Activated T-helper 9 cell treated with anti-CD3 and anti-CD28 coated beads, Interleukin-2, amount 50 U/mL, for 16 hours (primary cell): Measurements from ENCODE around the gene TLCD3B.

Experiments
- DNase-seq: peaks from one replicate; pipeline ENCODE4 v3.0.0-alpha.2; 2020; ENCODE audit warnings: low read depth

TLCD3B gene

GRCh38 chr16:29988346-29989075 lies 42.6 kb downstream of the TLCD3B start:
- no peak for DNase-seq

- no peak for DNase-seq
These were observed 43.5 kb downstream of the TLCD3B start for GRCh38 chr16:29987371-29988085.

DNA sequence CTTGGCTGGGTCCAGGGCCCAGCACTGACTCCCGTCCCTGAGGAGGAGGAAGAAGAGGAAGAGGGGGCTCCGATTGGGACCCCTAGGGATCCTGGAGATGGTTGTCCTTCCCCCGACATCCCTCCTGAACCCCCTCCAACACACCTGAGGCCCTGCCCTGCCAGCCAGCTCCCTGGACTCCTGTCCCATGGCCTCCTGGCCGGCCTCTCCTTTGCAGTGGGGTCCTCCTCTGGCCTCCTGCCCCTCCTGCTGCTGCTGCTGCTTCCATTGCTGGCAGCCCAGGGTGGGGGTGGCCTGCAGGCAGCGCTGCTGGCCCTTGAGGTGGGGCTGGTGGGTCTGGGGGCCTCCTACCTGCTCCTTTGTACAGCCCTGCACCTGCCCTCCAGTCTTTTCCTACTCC lies 44.1 kb downstream of the TLCD3B start:
- no peak for DNase-seq

- no peak for DNase-seq
These were observed 44.8 kb downstream of the TLCD3B start for GRCh38 chr16:29986231-29986630.

- no peak for DNase-seq
These were observed 45.7 kb downstream of the TLCD3B start for GRCh38 chr16:29985271-29985811.

GRCh38 chr16:29984764-29985147 lies 46.3 kb downstream of the TLCD3B start:
- no peak for DNase-seq

- no peak for DNase-seq
These were observed 46.8 kb downstream of the TLCD3B start for GRCh38 chr16:29984137-29984763.

- no peak for DNase-seq
These were observed 47.5 kb downstream of the TLCD3B start for GRCh38 chr16:29983420-29984136.

GRCh38 chr16:29982560-29983419 lies 48.3 kb downstream of the TLCD3B start:
- no peak for DNase-seq

- no peak for DNase-seq
These were observed 52.4 kb downstream of the TLCD3B start for GRCh38 chr16:29978564-29979270.

DNA sequence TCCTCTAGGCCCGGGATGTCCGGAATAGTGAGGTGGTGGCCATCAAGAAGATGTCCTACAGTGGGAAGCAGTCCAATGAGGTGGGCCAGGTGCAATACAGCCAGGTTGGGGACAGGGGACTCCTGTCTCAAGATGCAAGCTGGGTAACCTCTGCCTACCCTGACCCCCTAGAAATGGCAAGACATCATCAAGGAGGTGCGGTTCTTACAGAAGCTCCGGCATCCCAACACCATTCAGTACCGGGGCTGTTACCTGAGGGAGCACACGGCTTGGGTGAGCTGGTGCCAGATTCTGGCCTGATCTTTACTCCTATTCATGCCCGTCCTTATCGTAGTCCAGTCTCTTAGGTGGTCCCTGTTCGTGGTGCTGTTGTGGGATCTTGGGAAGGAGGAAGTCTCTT lies 53.0 kb downstream of the TLCD3B start:
- no peak for DNase-seq

GRCh38 chr16:29977063-29977825 lies 53.8 kb downstream of the TLCD3B start:
- DNase-seq: no peak

DNA sequence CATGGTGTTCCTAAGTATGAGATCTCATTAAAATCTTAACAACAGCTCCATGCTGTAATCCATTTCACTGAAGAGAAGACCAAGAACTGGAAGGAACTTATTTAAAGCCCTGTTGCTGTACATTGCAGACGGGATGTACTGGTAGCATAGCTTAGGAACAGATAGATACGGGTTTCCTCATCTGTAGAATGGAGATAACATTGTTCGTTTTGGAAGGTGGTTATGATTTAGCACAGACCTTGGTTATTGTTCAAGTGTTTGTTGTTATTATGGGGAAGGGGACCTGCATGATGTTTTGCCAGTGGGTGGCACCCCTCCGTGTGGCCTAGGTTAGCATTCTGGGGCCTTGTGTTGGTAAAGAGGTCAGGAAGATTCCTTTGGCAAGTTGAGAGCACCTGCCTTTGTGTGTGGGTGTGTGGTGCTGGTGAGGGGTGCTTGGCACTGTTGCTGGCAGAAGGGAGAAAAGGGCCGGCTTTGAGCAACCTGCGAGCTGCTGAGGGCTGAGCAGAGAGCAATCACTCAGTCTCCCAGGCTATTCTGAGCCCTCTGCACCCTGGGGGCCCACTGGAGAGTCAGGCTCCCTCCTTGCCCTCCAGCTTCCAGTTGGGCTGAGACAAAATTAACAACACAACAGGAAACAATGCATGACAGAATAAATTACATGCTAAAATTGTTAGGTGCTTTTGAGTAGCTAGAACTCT lies 55.1 kb downstream of the TLCD3B start:
- no peak for DNase-seq

DNA sequence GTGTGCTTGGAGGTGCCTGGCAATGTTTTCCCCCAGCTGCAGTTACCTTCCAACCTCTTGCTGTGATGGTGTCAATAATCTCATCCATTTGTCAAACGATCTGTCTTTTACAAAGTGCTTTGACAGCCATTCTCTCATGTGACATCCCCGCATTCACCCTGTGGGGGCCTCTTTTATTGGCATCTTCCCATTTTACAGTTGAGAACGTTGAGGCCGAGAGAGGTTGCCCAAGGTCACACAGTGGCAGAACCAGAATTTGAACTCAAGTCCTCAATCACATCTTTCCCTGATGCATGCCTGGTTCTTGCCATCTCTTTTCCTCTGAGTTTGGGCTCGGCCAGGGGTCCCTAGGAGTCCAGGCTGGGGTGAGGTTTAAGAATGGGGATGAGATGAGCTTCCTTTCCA lies 55.9 kb downstream of the TLCD3B start:
- DNase-seq: no peak
